Transverse colon (tissue), 4 donors: ENCODE results near the gene FNBP1. TPM values are rescaled to one million over a fixed set of nuclear protein-coding genes. Genes with fewer than 3 reads are reported as not detected.

ENCODE experiments used
- DNase-seq: peaks from one replicate; pipeline ENCODE4 v3.0.0-alpha.2; 2019
- H3K27ac ChIP-seq, 4 donors: fragments of 200-600 bp; sonication (generic); 2 replicates each; pipeline ENCODE4 v1.5.1; 2016 to 2018; ENCODE audit warnings: inconsistent platforms in 4 of 4
- H3K27me3 ChIP-seq: fragments of 200-600 bp; sonication (generic); 2 replicates; pipeline ENCODE4 v1.5.1; 2017; ENCODE audit warnings: inconsistent platforms
- H3K36me3 ChIP-seq, 4 donors: fragments of 200-600 bp; sonication (generic); 2 replicates each; pipeline ENCODE4 v1.5.1; 2017 to 2019; ENCODE audit warnings: inconsistent platforms in 4 of 4
- H3K4me1 ChIP-seq, 4 donors: fragments of 200-600 bp; sonication (generic); 2 replicates each; pipeline ENCODE4 v1.5.1; 2017 to 2020; ENCODE audit warnings: inconsistent platforms in 4 of 4
- H3K4me3 ChIP-seq, 4 donors: fragments of 200-600 bp; sonication (generic); 1 replicate in 1 of 4; 2 replicates in 3 of 4; pipeline versions ENCODE4 v1.5.1 to v1.6.1; 2017 to 2019; ENCODE audit warnings: inconsistent platforms in 4 of 4
- H3K9me3 ChIP-seq, 2 donors: fragments of 200-600 bp; sonication (generic); 2 replicates each; pipeline ENCODE4 v1.5.1; 2017 to 2019; ENCODE audit warnings: inconsistent platforms in 2 of 2
- EP300 ChIP-seq: sonication (generic); formaldehyde crosslinking; IDR thresholded peaks from one replicate; pipeline ENCODE4 v1.6.1; 2017; ENCODE audit warnings: antibody characterized with exemption, low read depth
- POLR2A ChIP-seq: fragments of 450-650 bp; IDR thresholded peaks from one replicate; pipeline ENCODE4 v1.6.1; 2016; ENCODE audit warnings: antibody characterized with exemption, mild to moderate bottlenecking, moderate library complexity
- POLR2AphosphoS5 ChIP-seq, 3 donors: sonication (generic); formaldehyde crosslinking; IDR thresholded peaks; one replicate each; pipeline ENCODE4 v1.6.1; 2016; ENCODE audit warnings: antibody characterized with exemption in 3 of 3
- WGBS, 2 donors: methylation state at CpG; one replicate each; pipeline ENCODE4 v1.1.5; 2018; ENCODE audit warnings: low coverage in 1 of 2; 5-methylcytosine and 5-hydroxymethylcytosine counted together
- in situ Hi-C, 4 donors: fragments of 200-750 bp; cut with MboI; loops; one replicate each; pipeline versions ENCODE4 v1.15.0 to v1.15.1; 2017; ENCODE audit warnings: low sequenced_read_pairs in 3 of 4, low pct_ligation_motif_present in 1 of 4, low pct_unique_long_range_greater_than_20kb in 1 of 4
- intact Hi-C: fragments of 100-400 bp; cut with DNase I; formaldehyde crosslinking; loops from one replicate; pipeline ENCODE4 v1.15.1; 2023; ENCODE audit warnings: low total_unique reads
- total RNA-seq, 4 donors: library from RNA; depleted of rRNA; stranded (reverse); fragments of >200 nt; gene quantifications; one replicate each; pipeline ENCODE4 v1.1.0, GENCODE V29; 2016
- TF ChIP-seq, protein P1 (sequence below), 5 experiments: fragments of 200-600 bp in 3 of 5; fragments of 450-650 bp in 2 of 5; sonication (generic) in 3 of 5; IDR thresholded peaks; 1 replicate in 2 of 5; 2 replicates in 3 of 5; pipeline ENCODE4 v1.5.1; 2016 to 2017; ENCODE audit warnings: antibody characterized with exemption in 5 of 5, inconsistent platforms in 3 of 5, mild to moderate bottlenecking in 2 of 5, moderate library complexity in 1 of 5

FNBP1 gene
- total RNA-seq, 4 donors from 2014 or later = 38.5 to 114 (median 62.9) TPM

- H3K4me3 ChIP-seq = no peak overlapping the region
- H3K9me3 ChIP-seq = no peaks in the 10 kb centered on the region
- DNase-seq = no peak
- intact Hi-C loops = no loop called here
- in situ Hi-C loops = no loop called here
- TF ChIP-seq POLR2A (no peak), EP300 (no peak), POLR2AphosphoS5 (IDR thresholded peaks at IDR 0.05) (no peak)
- TF ChIP-seq, protein P1, sequence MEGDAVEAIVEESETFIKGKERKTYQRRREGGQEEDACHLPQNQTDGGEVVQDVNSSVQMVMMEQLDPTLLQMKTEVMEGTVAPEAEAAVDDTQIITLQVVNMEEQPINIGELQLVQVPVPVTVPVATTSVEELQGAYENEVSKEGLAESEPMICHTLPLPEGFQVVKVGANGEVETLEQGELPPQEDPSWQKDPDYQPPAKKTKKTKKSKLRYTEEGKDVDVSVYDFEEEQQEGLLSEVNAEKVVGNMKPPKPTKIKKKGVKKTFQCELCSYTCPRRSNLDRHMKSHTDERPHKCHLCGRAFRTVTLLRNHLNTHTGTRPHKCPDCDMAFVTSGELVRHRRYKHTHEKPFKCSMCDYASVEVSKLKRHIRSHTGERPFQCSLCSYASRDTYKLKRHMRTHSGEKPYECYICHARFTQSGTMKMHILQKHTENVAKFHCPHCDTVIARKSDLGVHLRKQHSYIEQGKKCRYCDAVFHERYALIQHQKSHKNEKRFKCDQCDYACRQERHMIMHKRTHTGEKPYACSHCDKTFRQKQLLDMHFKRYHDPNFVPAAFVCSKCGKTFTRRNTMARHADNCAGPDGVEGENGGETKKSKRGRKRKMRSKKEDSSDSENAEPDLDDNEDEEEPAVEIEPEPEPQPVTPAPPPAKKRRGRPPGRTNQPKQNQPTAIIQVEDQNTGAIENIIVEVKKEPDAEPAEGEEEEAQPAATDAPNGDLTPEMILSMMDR (IDR thresholded peaks at IDR 0.05) = no peak
- 90 to 93% methylated on average over 11 to 14 of the region's 14 CpGs for WGBS, 2 donors
- no peaks in the 10 kb centered on the region for H3K27me3 ChIP-seq
- peak overlapping the region in 1 of 4 donors; percentile 0 for H3K27ac ChIP-seq
- peaks cover 0 to 16% (median 4%) of the 10 kb centered on the region in 4 donors for H3K36me3 ChIP-seq
- no peaks in the 10 kb centered on the region for H3K4me1 ChIP-seq
These were observed 124.6 kb downstream of the FNBP1 start for GRCh38 chr9:129918296-129918950.

- intact Hi-C loops (no loop called here), in situ Hi-C loops (no loop called here)
- Histone ChIP-seq H3K27me3 (no peaks in the 10 kb centered on the region), H3K27ac (no peak overlapping the region), H3K4me1 (no peaks in the 10 kb centered on the region), H3K9me3 (no peaks in the 10 kb centered on the region), H3K4me3 (no peak overlapping the region), H3K36me3 (peaks cover 0 to 9% (median 0%) of the 10 kb centered on the region in 4 donors)
- WGBS, 2 donors = 92 to 97% methylated on average over 2 to 7 of the region's 7 CpGs
- DNase-seq = no peak
- TF ChIP-seq, protein P1 (IDR thresholded peaks at IDR 0.05) = no peak
- TF ChIP-seq POLR2A = no peak
- TF ChIP-seq POLR2AphosphoS5 (IDR thresholded peaks at IDR 0.05) = no peak
- no peak for TF ChIP-seq EP300
These were observed 126.3 kb downstream of the FNBP1 start for GRCh38 chr9:129916707-129917106.

DNA sequence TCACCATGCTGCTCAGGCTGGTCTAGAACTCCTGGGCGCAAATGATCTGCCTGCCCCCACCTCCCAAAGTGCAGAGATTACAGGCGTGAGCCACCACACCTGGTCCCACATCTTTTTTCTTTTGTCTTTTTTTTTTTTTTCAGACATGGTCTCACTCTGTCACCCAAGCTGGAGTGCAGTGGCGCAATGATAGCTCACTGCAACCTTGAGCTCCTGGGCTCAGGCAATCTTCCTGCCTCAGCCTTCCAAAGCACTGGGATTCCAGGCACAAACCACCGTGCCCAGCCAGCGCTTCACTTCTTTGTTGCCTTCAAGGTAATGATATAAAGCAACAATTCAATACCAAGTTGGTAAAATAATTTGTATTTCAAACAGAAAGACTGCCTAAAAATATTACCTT, 128.9 kb downstream of the FNBP1 start:
- H3K4me1 ChIP-seq = no peaks in the 10 kb centered on the region
- H3K27me3 ChIP-seq = no peaks in the 10 kb centered on the region
- intact Hi-C loops = no loop called here
- H3K9me3 ChIP-seq = no peaks in the 10 kb centered on the region
- no peak for TF ChIP-seq POLR2AphosphoS5 (IDR thresholded peaks at IDR 0.05)
- no peak for TF ChIP-seq EP300
- TF ChIP-seq, protein P1 (IDR thresholded peaks at IDR 0.05) = no peak
- TF ChIP-seq POLR2A = no peak
- DNase-seq = no peak
- H3K36me3 ChIP-seq = peaks cover 0 to 7% (median 3%) of the 10 kb centered on the region in 4 donors
- WGBS, 2 donors = 95 to 97% methylated on average over 4 to 5 of the region's 5 CpGs
- no peak overlapping the region for H3K4me3 ChIP-seq
- H3K27ac ChIP-seq = no peak overlapping the region
- in situ Hi-C loops = no loop called here

- Histone ChIP-seq H3K4me3 (no peak overlapping the region), H3K36me3 (peaks cover 0 to 36% (median 13%) of the 10 kb centered on the region in 4 donors), H3K4me1 (no peaks in the 10 kb centered on the region), H3K27me3 (no peaks in the 10 kb centered on the region), H3K27ac (no peak overlapping the region), H3K9me3 (no peaks in the 10 kb centered on the region)
- in situ Hi-C loops (no loop called here), intact Hi-C loops (no loop called here)
- DNase-seq = no peak
- WGBS, 2 donors = 86 to 94% methylated on average over 3 to 15 of the region's 15 CpGs
- TF ChIP-seq POLR2A (no peak), EP300 (no peak), POLR2AphosphoS5 (IDR thresholded peaks at IDR 0.05) (no peak)
- TF ChIP-seq, protein P1 (IDR thresholded peaks at IDR 0.05) = no peak
These were observed 132.1 kb downstream of the FNBP1 start for GRCh38 chr9:129910628-129911567.
